WTC11 (cell line): ENCODE results near the gene PLIN4. TPM values are rescaled to one million over a fixed set of nuclear protein-coding genes. Genes with fewer than 3 reads are reported as not detected.

Source experiments
- ATAC-seq: fragments of 200-7000 bp; cut with Tn5 transposase; 2 replicates; pipeline ENCODE4 v1.10.0; 2021; ENCODE audit warnings: mild to moderate bottlenecking, moderate library complexity
- CTCF ChIA-PET: fragments of 300-600 bp; sonication (Branson Sonifier 250); formaldehyde crosslinking; loops from one replicate; lab custom pipeline; 2021; ENCODE audit warnings: antibody characterized with exemption; lab: Charles Lee
- POLR2A ChIA-PET: fragments of 350-600 bp; sonication (Branson Sonifier 250); formaldehyde crosslinking; loops from one replicate; lab custom pipeline; 2021; ENCODE audit warnings: antibody characterized with exemption; lab: Charles Lee
- DNase-seq: peaks from one replicate; pipeline ENCODE4 v3.0.0; 2021; ENCODE audit warnings: low spot score
- H3K27ac Mint-ChIP-seq: 2 replicates; pipeline ENCODE4 v1.8.0; 2021; ENCODE audit warnings: mixed read lengths
- H3K27me3 Mint-ChIP-seq: 2 replicates; pipeline ENCODE4 v1.8.0; 2021; ENCODE audit warnings: low read depth, mild to moderate bottlenecking, moderate library complexity, mixed read lengths
- H3K36me3 Mint-ChIP-seq: 2 replicates; pipeline ENCODE4 v1.8.0; 2021; ENCODE audit warnings: mixed read lengths
- H3K4me1 Mint-ChIP-seq: 2 replicates; pipeline ENCODE4 v1.8.0; 2022; ENCODE audit warnings: mixed read lengths
- H3K4me3 Mint-ChIP-seq: 2 replicates; pipeline ENCODE4 v1.8.0; 2021; ENCODE audit warnings: mild to moderate bottlenecking, moderate library complexity, mixed read lengths
- H3K9me3 Mint-ChIP-seq: 2 replicates; pipeline ENCODE4 v1.8.0; 2021; ENCODE audit warnings: mixed read lengths
- ATF3 ChIP-seq: sonication (generic); formaldehyde crosslinking; conservative IDR thresholded peaks from 2 replicates; pipeline ENCODE4 v1.8.1; 2022; ENCODE audit warnings: mild to moderate bottlenecking, missing genetic modification reagents
- CBFB ChIP-seq: sonication (generic); formaldehyde crosslinking; IDR thresholded peaks from 2 replicates; pipeline ENCODE4 v1.8.1; 2022; ENCODE audit warnings: mild to moderate bottlenecking, low read depth, missing genetic modification reagents
- KAT7 ChIP-seq: sonication (generic); formaldehyde crosslinking; IDR thresholded peaks from 2 replicates; pipeline ENCODE4 v1.8.1; 2023; ENCODE audit warnings: missing genetic modification reagents, mild to moderate bottlenecking, borderline replicate concordance
- MXD4 ChIP-seq: fragments of 250-450 bp; sonication (Bioruptor Pico); IDR thresholded peaks from 2 replicates; pipeline ENCODE4 v1.8.0; 2021; ENCODE audit warnings: mild to moderate bottlenecking, moderate library complexity, borderline replicate concordance
- MYBL2 ChIP-seq: sonication (generic); formaldehyde crosslinking; IDR thresholded peaks from 2 replicates; pipeline ENCODE4 v1.8.1; 2023; ENCODE audit warnings: mild to moderate bottlenecking, moderate library complexity, missing genetic modification reagents
- NFYB ChIP-seq: sonication (generic); formaldehyde crosslinking; conservative IDR thresholded peaks from 2 replicates; pipeline ENCODE4 v1.8.0; 2022; ENCODE audit warnings: low read depth, missing genetic modification reagents
- PRDM15 ChIP-seq: sonication (generic); formaldehyde crosslinking; IDR thresholded peaks from 2 replicates; pipeline ENCODE4 v1.8.0; 2022; ENCODE audit warnings: missing genetic modification reagents
- PRRX2 ChIP-seq: fragments of 250-450 bp; sonication (Bioruptor Pico); IDR thresholded peaks from 2 replicates; pipeline ENCODE4 v1.8.0; 2021; ENCODE audit warnings: mild to moderate bottlenecking
- TEAD4 ChIP-seq: sonication (generic); formaldehyde crosslinking; IDR thresholded peaks from 2 replicates; pipeline ENCODE4 v1.8.0; 2022; ENCODE audit warnings: mild to moderate bottlenecking, missing genetic modification reagents
- ZNF121 ChIP-seq: sonication (generic); formaldehyde crosslinking; IDR thresholded peaks from 2 replicates; pipeline ENCODE4 v1.8.0; 2023; ENCODE audit warnings: missing genetic modification reagents
- ZNF396 ChIP-seq: fragments of 250-450 bp; sonication (Bioruptor Pico); IDR thresholded peaks from 2 replicates; pipeline ENCODE4 v1.8.0; 2021; ENCODE audit warnings: mild to moderate bottlenecking, moderate library complexity, borderline replicate concordance
- ZNF416 ChIP-seq: fragments of 250-450 bp; sonication (Bioruptor Pico); IDR thresholded peaks from 2 replicates; pipeline ENCODE4 v1.9.0; 2021; ENCODE audit warnings: mild to moderate bottlenecking, inconsistent platforms
- total RNA-seq: library from RNA; stranded (reverse); gene quantifications from 3 replicates; pipeline ENCODE4 v1.2.3, GENCODE V29; 2021
- TF ChIP-seq, protein P1 (sequence below): sonication (generic); formaldehyde crosslinking; IDR thresholded peaks from 2 replicates; pipeline ENCODE4 v1.8.1; 2022; ENCODE audit warnings: missing genetic modification reagents, borderline replicate concordance
- TF ChIP-seq, protein P2 (sequence below): fragments of 250-450 bp; sonication (Bioruptor Pico); IDR thresholded peaks from 2 replicates; pipeline ENCODE4 v1.8.0; 2021; ENCODE audit warnings: mild to moderate bottlenecking
- TF ChIP-seq, protein P3 (sequence below): sonication (generic); formaldehyde crosslinking; IDR thresholded peaks from 2 replicates; pipeline ENCODE4 v1.8.0; 2022; ENCODE audit warnings: mild to moderate bottlenecking, missing genetic modification reagents
- TF ChIP-seq, protein P4 (sequence below): sonication (generic); formaldehyde crosslinking; IDR thresholded peaks from 2 replicates; pipeline ENCODE4 v1.8.1; 2023; ENCODE audit warnings: mild to moderate bottlenecking, moderate library complexity, missing genetic modification reagents

Gene PLIN4
- total RNA-seq, 1 experiment from 2014 or later: 0.35 TPM

- ATAC-seq (no peak), DNase-seq (no peak)
- CTCF ChIA-PET: no interaction called here
- Mint-ChIP-seq H3K9me3 (no peaks in the 10 kb centered on the region), H3K27me3 (no peaks in the 10 kb centered on the region), H3K36me3 (peaks cover 35% of the 10 kb centered on the region), H3K4me3 (no peak overlapping the region), H3K27ac (no peak overlapping the region), H3K4me1 (no peaks in the 10 kb centered on the region)
- TF ChIP-seq ZNF396 (CRISPR knock-in tag): no peak
- no peak for TF ChIP-seq CBFB
- TF ChIP-seq, protein P1, sequence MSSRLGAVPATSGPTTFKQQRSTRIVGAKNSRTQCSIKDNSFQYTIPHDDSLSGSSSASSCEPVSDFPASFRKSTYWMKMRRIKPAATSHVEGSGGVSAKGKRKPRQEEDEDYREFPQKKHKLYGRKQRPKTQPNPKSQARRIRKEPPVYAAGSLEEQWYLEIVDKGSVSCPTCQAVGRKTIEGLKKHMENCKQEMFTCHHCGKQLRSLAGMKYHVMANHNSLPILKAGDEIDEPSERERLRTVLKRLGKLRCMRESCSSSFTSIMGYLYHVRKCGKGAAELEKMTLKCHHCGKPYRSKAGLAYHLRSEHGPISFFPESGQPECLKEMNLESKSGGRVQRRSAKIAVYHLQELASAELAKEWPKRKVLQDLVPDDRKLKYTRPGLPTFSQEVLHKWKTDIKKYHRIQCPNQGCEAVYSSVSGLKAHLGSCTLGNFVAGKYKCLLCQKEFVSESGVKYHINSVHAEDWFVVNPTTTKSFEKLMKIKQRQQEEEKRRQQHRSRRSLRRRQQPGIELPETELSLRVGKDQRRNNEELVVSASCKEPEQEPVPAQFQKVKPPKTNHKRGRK (CRISPR knock-in tag): no peak
- TF ChIP-seq KAT7 (CRISPR knock-in tag): no peak
- TF ChIP-seq MYBL2 (CRISPR knock-in tag): no peak
- TF ChIP-seq ATF3 (CRISPR knock-in tag): no peak
- no peak for TF ChIP-seq MXD4
- TF ChIP-seq, protein P2, sequence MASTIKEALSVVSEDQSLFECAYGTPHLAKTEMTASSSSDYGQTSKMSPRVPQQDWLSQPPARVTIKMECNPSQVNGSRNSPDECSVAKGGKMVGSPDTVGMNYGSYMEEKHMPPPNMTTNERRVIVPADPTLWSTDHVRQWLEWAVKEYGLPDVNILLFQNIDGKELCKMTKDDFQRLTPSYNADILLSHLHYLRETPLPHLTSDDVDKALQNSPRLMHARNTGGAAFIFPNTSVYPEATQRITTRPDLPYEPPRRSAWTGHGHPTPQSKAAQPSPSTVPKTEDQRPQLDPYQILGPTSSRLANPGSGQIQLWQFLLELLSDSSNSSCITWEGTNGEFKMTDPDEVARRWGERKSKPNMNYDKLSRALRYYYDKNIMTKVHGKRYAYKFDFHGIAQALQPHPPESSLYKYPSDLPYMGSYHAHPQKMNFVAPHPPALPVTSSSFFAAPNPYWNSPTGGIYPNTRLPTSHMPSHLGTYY: no peak
- POLR2A ChIA-PET: no interaction called here
These were observed 29.8 kb downstream of the PLIN4 start for GRCh38 chr19:4488496-4488895.

DNA sequence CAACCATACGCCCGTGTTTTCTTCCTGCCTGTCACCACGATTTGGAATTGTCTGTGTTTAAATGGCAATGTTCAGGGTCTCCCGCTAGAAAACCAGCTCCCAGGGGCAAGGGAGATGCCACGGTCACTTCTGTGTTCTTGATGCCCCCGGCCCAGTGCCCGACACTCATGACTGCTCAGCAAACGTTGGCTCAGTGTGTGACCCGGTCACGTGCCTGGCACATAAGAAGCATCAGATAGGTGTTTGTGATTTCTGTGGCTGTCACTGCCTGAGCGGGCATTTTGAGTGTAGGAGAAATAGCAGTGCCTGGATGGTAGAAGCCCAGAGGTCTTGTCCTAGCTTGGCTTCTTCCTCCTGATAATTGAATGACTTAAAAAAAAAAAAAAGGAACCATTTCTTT, 30.7 kb downstream of the PLIN4 start:
- TF ChIP-seq, protein P3, sequence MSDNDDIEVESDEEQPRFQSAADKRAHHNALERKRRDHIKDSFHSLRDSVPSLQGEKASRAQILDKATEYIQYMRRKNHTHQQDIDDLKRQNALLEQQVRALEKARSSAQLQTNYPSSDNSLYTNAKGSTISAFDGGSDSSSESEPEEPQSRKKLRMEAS: no peak
- TF ChIP-seq TEAD4 (CRISPR knock-in tag) (no peak), PRRX2 (CRISPR knock-in tag) (no peak), ZNF121 (no peak), NFYB (CRISPR knock-in tag) (no peak), PRDM15 (CRISPR knock-in tag) (no peak), ZNF416 (CRISPR knock-in tag) (no peak)
- TF ChIP-seq, protein P4, sequence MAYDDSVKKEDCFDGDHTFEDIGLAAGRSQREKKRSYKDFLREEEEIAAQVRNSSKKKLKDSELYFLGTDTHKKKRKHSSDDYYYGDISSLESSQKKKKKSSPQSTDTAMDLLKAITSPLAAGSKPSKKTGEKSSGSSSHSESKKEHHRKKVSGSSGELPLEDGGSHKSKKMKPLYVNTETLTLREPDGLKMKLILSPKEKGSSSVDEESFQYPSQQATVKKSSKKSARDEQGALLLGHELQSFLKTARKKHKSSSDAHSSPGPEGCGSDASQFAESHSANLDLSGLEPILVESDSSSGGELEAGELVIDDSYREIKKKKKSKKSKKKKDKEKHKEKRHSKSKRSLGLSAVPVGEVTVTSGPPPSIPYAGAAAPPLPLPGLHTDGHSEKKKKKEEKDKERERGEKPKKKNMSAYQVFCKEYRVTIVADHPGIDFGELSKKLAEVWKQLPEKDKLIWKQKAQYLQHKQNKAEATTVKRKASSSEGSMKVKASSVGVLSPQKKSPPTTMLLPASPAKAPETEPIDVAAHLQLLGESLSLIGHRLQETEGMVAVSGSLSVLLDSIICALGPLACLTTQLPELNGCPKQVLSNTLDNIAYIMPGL: no peak
- TF ChIP-seq, all 79 proteins: peak for 0
- H3K36me3 Mint-ChIP-seq: peaks cover 37% of the 10 kb centered on the region
- no peak for ATAC-seq
- no peak for DNase-seq
- no peak overlapping the region for H3K27ac Mint-ChIP-seq
- H3K4me3 Mint-ChIP-seq: no peak overlapping the region
- ChIA-PET CTCF (interaction anchor here (0.8 kb wide), 1 partner anchor 36 kb away, joined by 3 read pairs; no protein-coding TSS in a partner anchor), POLR2A (no interaction called here)
- H3K27me3 Mint-ChIP-seq: no peaks in the 10 kb centered on the region
- H3K4me1 Mint-ChIP-seq: no peaks in the 10 kb centered on the region
- no peaks in the 10 kb centered on the region for H3K9me3 Mint-ChIP-seq
